SK-N-SH (cell line): ENCODE results near the gene EMX2. TPM values are rescaled to one million over a fixed set of nuclear protein-coding genes. Genes with fewer than 3 reads are reported as not detected.

Experiments
- CTCF ChIA-PET: fragments of 300-600, 350-600 bp; formaldehyde crosslinking; extraction: SDS; loops from one replicate; lab custom pipeline; 2021; lab: Yijun Ruan, JAX
- POLR2A ChIA-PET: fragments of 350-600 bp; sonication (Branson Sonifier 250); formaldehyde crosslinking; extraction: SDS; loops from one replicate; lab custom pipeline; 2020; ENCODE audit warnings: antibody characterized with exemption, inconsistent platforms; lab: Yijun Ruan, JAX
- DNase-seq: peaks from one replicate; pipeline ENCODE4 v3.0.0; 2012
- H2AFZ ChIP-seq: fragments of 200-600 bp; sonication (generic); 2 replicates; pipeline ENCODE4 v1.8.1; 2016; ENCODE audit warnings: antibody characterized with exemption, mild to moderate bottlenecking, low read depth
- H3F3A ChIP-seq: fragments of 200-600 bp; sonication (generic); replicated peaks from 2 replicates; pipeline ENCODE3; 2016; ENCODE audit warnings: antibody characterized with exemption, mild to moderate bottlenecking; ENCODE audit not compliant: insufficient read depth
- H3K27ac ChIP-seq, 2 experiments: fragments of 200-500 bp in 1 of 2; fragments of 200-600 bp in 1 of 2; sonication (Bioruptor generic) in 1 of 2; sonication (generic), shearing (Covaris generic) in 1 of 2; 2 replicates each; pipeline versions ENCODE4 v1.5.1 to v1.6.1; 2014 to 2016; ENCODE audit warnings: low read depth in 2 of 2, inconsistent platforms in 1 of 2, low read length in 1 of 2, mild to moderate bottlenecking in 1 of 2, mixed read lengths in 1 of 2
- H3K27me3 ChIP-seq: fragments of 200-600 bp; sonication (generic), shearing (Covaris generic); 2 replicates; pipeline ENCODE4 v1.6.1; 2016; ENCODE audit warnings: mixed run types; ENCODE audit not compliant: insufficient read depth
- H3K36me3 ChIP-seq, 2 experiments: fragments of 200-500 bp in 1 of 2; fragments of 200-600 bp in 1 of 2; sonication (Bioruptor generic) in 1 of 2; sonication (generic) in 1 of 2; replicated peaks in 1 of 2; 2 replicates each; pipeline versions ENCODE3 to v1.5.1; 2014 to 2016; ENCODE audit warnings: low read length in 1 of 2, mild to moderate bottlenecking in 1 of 2; ENCODE audit not compliant: insufficient read depth in 2 of 2, control insufficient read depth in 1 of 2
- H3K4me1 ChIP-seq, 2 experiments: fragments of 200-500 bp in 1 of 2; fragments of 200-600 bp in 1 of 2; sonication (Bioruptor generic) in 1 of 2; sonication (generic), shearing (Covaris generic) in 1 of 2; 2 replicates each; pipeline versions ENCODE4 v1.5.1 to v1.6.1; 2014 to 2016; ENCODE audit warnings: low read depth in 1 of 2, low read length in 1 of 2, mixed run types in 1 of 2; ENCODE audit not compliant: insufficient read depth in 2 of 2, control insufficient read depth in 1 of 2
- H3K4me2 ChIP-seq: fragments of 200-600 bp; sonication (generic), shearing (Covaris generic); 2 replicates; pipeline ENCODE4 v1.6.1; 2017; ENCODE audit warnings: mixed run types
- H3K4me3 ChIP-seq, 2 experiments: fragments of 200-500 bp in 1 of 2; fragments of 200-600 bp in 1 of 2; sonication (Bioruptor generic) in 1 of 2; sonication (generic), shearing (Covaris generic) in 1 of 2; 2 replicates each; pipeline versions ENCODE4 v1.5.1 to v1.8.1; 2014 to 2016; ENCODE audit warnings: low read depth in 2 of 2, inconsistent platforms in 1 of 2, low read length in 1 of 2, mild to moderate bottlenecking in 1 of 2, mixed read lengths in 1 of 2, moderate library complexity in 1 of 2
- H3K79me2 ChIP-seq: fragments of 200-600 bp; sonication (generic); 2 replicates; pipeline ENCODE4 v1.8.1; 2017; ENCODE audit warnings: mild to moderate bottlenecking; ENCODE audit not compliant: insufficient read depth
- H3K9ac ChIP-seq: fragments of 200-600 bp; sonication (generic); 2 replicates; pipeline ENCODE4 v1.6.1; 2017; ENCODE audit warnings: mixed run types
- H3K9me2 ChIP-seq: fragments of 200-600 bp; sonication (generic); 2 replicates; pipeline ENCODE4 v1.6.1; 2017; ENCODE audit warnings: mixed run types
- H3K9me3 ChIP-seq: fragments of 200-600 bp; sonication (generic); 2 replicates; pipeline ENCODE4 v1.6.1; 2017; ENCODE audit warnings: mixed run types, mild to moderate bottlenecking, moderate library complexity
- H4K20me1 ChIP-seq: fragments of 200-600 bp; sonication (generic); 2 replicates; pipeline ENCODE4 v1.6.1; 2017; ENCODE audit warnings: mild to moderate bottlenecking, mixed run types; ENCODE audit not compliant: insufficient read depth
- CHD2 ChIP-seq: fragments of 150-350 bp; IDR thresholded peaks from 2 replicates; pipeline ENCODE4 v1.6.1; 2018; ENCODE audit warnings: low read length; ENCODE audit not compliant: partially characterized antibody
- EZH2phosphoT487 ChIP-seq: fragments of 200-600 bp; sonication (generic); IDR thresholded peaks from 2 replicates; pipeline ENCODE4 v1.6.1; 2017; ENCODE audit warnings: low read depth, mixed run types, mild to moderate bottlenecking, antibody characterized with exemption, moderate library complexity, borderline replicate concordance
- GABPA ChIP-seq: IDR thresholded peaks from 2 replicates; pipeline ENCODE4 v1.4.0; 2012; ENCODE audit warnings: low read depth, mild to moderate bottlenecking
- GATA2 ChIP-seq: sonication (generic); formaldehyde crosslinking; IDR thresholded peaks from 2 replicates; pipeline ENCODE4 v1.5.0; 2020; ENCODE audit warnings: mild to moderate bottlenecking, missing genetic modification reagents
- MEF2A ChIP-seq: IDR thresholded peaks from 2 replicates; pipeline ENCODE4 v1.4.0; 2012; ENCODE audit warnings: low read depth, borderline replicate concordance
- RAD21 ChIP-seq: IDR thresholded peaks from 2 replicates; pipeline ENCODE4 v1.6.1; 2012; ENCODE audit warnings: mild to moderate bottlenecking, low read length
- REST ChIP-seq: IDR thresholded peaks from 2 replicates; pipeline ENCODE4 v1.6.1; 2012; ENCODE audit warnings: mild to moderate bottlenecking, low read depth, low read length, moderate library complexity
- RFX5 ChIP-seq: IDR thresholded peaks from 2 replicates; pipeline ENCODE4 v1.6.1; 2012; ENCODE audit warnings: mild to moderate bottlenecking, improper control_type of control experiment, low read length
- SMC3 ChIP-seq: IDR thresholded peaks from 2 replicates; pipeline ENCODE4 v1.6.1; 2012; ENCODE audit warnings: low read depth, low read length, improper control_type of control experiment
- TAF1 ChIP-seq: IDR thresholded peaks from 2 replicates; pipeline ENCODE4 v1.6.1; 2012; ENCODE audit warnings: low read depth, mild to moderate bottlenecking, low read length, moderate library complexity, borderline replicate concordance
- TEAD4 ChIP-seq: IDR thresholded peaks from 2 replicates; pipeline ENCODE4 v1.4.0; 2012; ENCODE audit warnings: mild to moderate bottlenecking, borderline replicate concordance; ENCODE audit not compliant: insufficient read depth
- USF1 ChIP-seq: IDR thresholded peaks from 2 replicates; pipeline ENCODE4 v1.4.0; 2012; ENCODE audit warnings: low read depth, borderline replicate concordance
- YY1 ChIP-seq: IDR thresholded peaks from 2 replicates; pipeline ENCODE4 v1.4.0; 2012; ENCODE audit warnings: low read depth, mild to moderate bottlenecking
- ZBTB33 ChIP-seq: IDR thresholded peaks from 2 replicates; pipeline ENCODE4 v1.4.0; 2012; ENCODE audit warnings: low read depth, borderline replicate concordance
- WGBS: methylation state at CpG from one replicate; pipeline ENCODE4 v1.1.6; 2017; ENCODE audit warnings: low lambda C conversion rate; 5-methylcytosine and 5-hydroxymethylcytosine counted together
- polyA plus RNA-seq, 3 experiments: library from polyadenylated mRNA; depleted of rRNA; stranded (reverse); fragments of >200 nt; gene quantifications; 2 replicates each; pipeline ENCODE4 v1.2.3, GENCODE V29; 2012

Gene EMX2
- polyA plus RNA-seq, 1 of the 3 experiments (the other 2 are of a cell fraction), result not detected

GRCh38 chr10:117539903-117540639, 2.5 kb upstream of the EMX2 start (continued):
- TF ChIP-seq USF1 (no peak), SMC3 (no peak), CHD2 (no peak), RAD21 (no peak), RFX5 (no peak)
- TF ChIP-seq, all 33 proteins: peak for 0

GRCh38 chr10:117540640-117541404, 1.7 kb upstream of the EMX2 start:
- ChIA-PET POLR2A (no interaction called here), CTCF (interaction anchor here (0.9 to 10.8 kb wide), 5 partner anchors 8 to 719 kb away, joined by 3 to 189 read pairs (median 16); no protein-coding TSS in a partner anchor)
- Histone ChIP-seq H3K27me3 (peaks cover 89% of the 10 kb centered on the region), H3K9me2 (no peaks in the 10 kb centered on the region), H4K20me1 (no peaks in the 10 kb centered on the region), H3K4me2 (no peak overlapping the region), H3K27ac (no peak overlapping the region), H3K9ac (no peak overlapping the region), H3K36me3 (no peaks in the 10 kb centered on the region), H3K4me3 (no peak overlapping the region), H3F3A (no peaks in the 10 kb centered on the region), H3K79me2 (no peaks in the 10 kb centered on the region), H3K9me3 (no peaks in the 10 kb centered on the region), H3K4me1 (peaks cover 0 to 15% of the 10 kb centered on the region in 2 experiments; a peak in 2 of 4 replicates), H2AFZ (no peak overlapping the region)
- 28% methylated on average over 14 of the region's 14 CpGs for WGBS
- no peak for DNase-seq
- TF ChIP-seq YY1 (no peak), SMC3 (no peak), EZH2phosphoT487 (no peak), TAF1 (no peak)

GRCh38 chr10:117541405-117541908, 1.1 kb upstream of the EMX2 start:
- ChIA-PET POLR2A (no interaction called here), CTCF (interaction anchor here (0.9 to 10.8 kb wide), 6 partner anchors 8 to 718 kb away, joined by 3 to 189 read pairs (median 12); no protein-coding TSS in a partner anchor)
- H3F3A ChIP-seq, result no peaks in the 10 kb centered on the region
- H3K4me1 ChIP-seq, result peaks cover 0 to 15% of the 10 kb centered on the region in 2 experiments; a peak in 2 of 4 replicates
- DNase-seq, result no peak
- no peak overlapping the region for H2AFZ ChIP-seq
- no peak overlapping the region for H3K27ac ChIP-seq
- no peak overlapping the region for H3K4me2 ChIP-seq
- H3K9me3 ChIP-seq, result no peaks in the 10 kb centered on the region
- H3K36me3 ChIP-seq, result no peaks in the 10 kb centered on the region
- H3K9ac ChIP-seq, result no peak overlapping the region
- H3K9me2 ChIP-seq, result no peaks in the 10 kb centered on the region
- H4K20me1 ChIP-seq, result no peaks in the 10 kb centered on the region
- no peak overlapping the region for H3K4me3 ChIP-seq
- 7% methylated on average over 25 of the region's 32 CpGs for WGBS
- no peaks in the 10 kb centered on the region for H3K79me2 ChIP-seq
- H3K27me3 ChIP-seq, result peaks cover 89% of the 10 kb centered on the region
- no peak for TF ChIP-seq SMC3
- TF ChIP-seq REST, result no peak
- no peak for TF ChIP-seq GATA2 (CRISPR knock-in tag)
- TF ChIP-seq MEF2A, result no peak
- TF ChIP-seq GABPA, result no peak
- TF ChIP-seq TEAD4, result no peak
- TF ChIP-seq ZBTB33, result no peak
